ENCODE results near the gene FOXP1.

Gene FOXP1

GRCh38 chr3:71215351-71215750 lies 368.2 kb downstream of the FOXP1 start:
- no peaks in the 10 kb centered on the region for H3K36me3 ChIP-seq (ENCODE audit: insufficient read depth, low read length)
- H3K79me2 ChIP-seq (ENCODE audit: control insufficient read depth, insufficient read depth, low read length, unreplicated experiment), result no peaks in the 10 kb centered on the region
- H2AFZ ChIP-seq (ENCODE audit: low read length, unreplicated experiment), result no peak overlapping the region
- H3K27me3 ChIP-seq (ENCODE audit: insufficient read depth, low read length), result no peaks in the 10 kb centered on the region
- no peak overlapping the region for H3K4me3 ChIP-seq (ENCODE audit: low read depth, low read length)
- peaks cover 9% of the 10 kb centered on the region for H3K4me1 ChIP-seq (ENCODE audit: control insufficient read depth, insufficient read depth, low read length, unreplicated experiment)
- no peak overlapping the region for H3K27ac ChIP-seq (ENCODE audit: low read depth, low read length)

GRCh38 chr3:71214797-71215196 lies 368.7 kb downstream of the FOXP1 start:
- H3K27me3 ChIP-seq (ENCODE audit: insufficient read depth, low read length), result no peaks in the 10 kb centered on the region
- peaks cover 15% of the 10 kb centered on the region for H3K4me1 ChIP-seq (ENCODE audit: control insufficient read depth, insufficient read depth, low read length, unreplicated experiment)
- H3K27ac ChIP-seq (ENCODE audit: low read depth, low read length), result no peak overlapping the region
- no peaks in the 10 kb centered on the region for H3K36me3 ChIP-seq (ENCODE audit: insufficient read depth, low read length)
- no peak overlapping the region for H2AFZ ChIP-seq (ENCODE audit: low read length, unreplicated experiment)
- no peak overlapping the region for H3K4me3 ChIP-seq (ENCODE audit: low read depth, low read length)
- H3K79me2 ChIP-seq (ENCODE audit: control insufficient read depth, insufficient read depth, low read length, unreplicated experiment), result no peaks in the 10 kb centered on the region

- Histone ChIP-seq H3K27ac (ENCODE audit: low read depth, low read length) (no peak overlapping the region), H3K36me3 (ENCODE audit: insufficient read depth, low read length) (no peaks in the 10 kb centered on the region), H3K4me3 (ENCODE audit: low read depth, low read length) (no peak overlapping the region), H2AFZ (ENCODE audit: low read length, unreplicated experiment) (no peak overlapping the region), H3K4me1 (ENCODE audit: control insufficient read depth, insufficient read depth, low read length, unreplicated experiment) (peaks cover 16% of the 10 kb centered on the region), H3K79me2 (ENCODE audit: control insufficient read depth, insufficient read depth, low read length, unreplicated experiment) (no peaks in the 10 kb centered on the region), H3K27me3 (ENCODE audit: insufficient read depth, low read length) (no peaks in the 10 kb centered on the region)
These were observed 369.5 kb downstream of the FOXP1 start for GRCh38 chr3:71214016-71214415.

- H3K27me3 ChIP-seq (ENCODE audit: insufficient read depth, low read length), result no peaks in the 10 kb centered on the region
- no peaks in the 10 kb centered on the region for H3K79me2 ChIP-seq (ENCODE audit: control insufficient read depth, insufficient read depth, low read length, unreplicated experiment)
- peaks cover 16% of the 10 kb centered on the region for H3K4me1 ChIP-seq (ENCODE audit: control insufficient read depth, insufficient read depth, low read length, unreplicated experiment)
- H3K36me3 ChIP-seq (ENCODE audit: insufficient read depth, low read length), result no peaks in the 10 kb centered on the region
- peak overlapping the region; percentile 86 for H3K27ac ChIP-seq (ENCODE audit: low read depth, low read length)
- peak overlapping the region; percentile 11 for H2AFZ ChIP-seq (ENCODE audit: low read length, unreplicated experiment)
- peak overlapping the region; percentile 41; the same call in 1 of the 2 replicates for H3K4me3 ChIP-seq (ENCODE audit: low read depth, low read length)
These were observed 372.4 kb downstream of the FOXP1 start for GRCh38 chr3:71211083-71211482.

GRCh38 chr3:71210257-71211007 lies 373.1 kb downstream of the FOXP1 start:
- no peaks in the 10 kb centered on the region for H3K79me2 ChIP-seq (ENCODE audit: control insufficient read depth, insufficient read depth, low read length, unreplicated experiment)
- peak overlapping the region; percentile 41 for H3K4me3 ChIP-seq (ENCODE audit: low read depth, low read length)
- peak overlapping the region; percentile 86 for H3K27ac ChIP-seq (ENCODE audit: low read depth, low read length)
- no peaks in the 10 kb centered on the region for H3K36me3 ChIP-seq (ENCODE audit: insufficient read depth, low read length)
- H3K4me1 ChIP-seq (ENCODE audit: control insufficient read depth, insufficient read depth, low read length, unreplicated experiment), result peaks cover 16% of the 10 kb centered on the region
- H2AFZ ChIP-seq (ENCODE audit: low read length, unreplicated experiment), result peak overlapping the region; percentile 46
- H3K27me3 ChIP-seq (ENCODE audit: insufficient read depth, low read length), result no peaks in the 10 kb centered on the region

GRCh38 chr3:71208211-71209095 lies 375.1 kb downstream of the FOXP1 start:
- Histone ChIP-seq H3K36me3 (ENCODE audit: insufficient read depth, low read length) (no peaks in the 10 kb centered on the region), H3K4me3 (ENCODE audit: low read depth, low read length) (no peak overlapping the region), H3K27me3 (ENCODE audit: insufficient read depth, low read length) (no peaks in the 10 kb centered on the region), H3K27ac (ENCODE audit: low read depth, low read length) (no peak overlapping the region), H2AFZ (ENCODE audit: low read length, unreplicated experiment) (no peak overlapping the region), H3K79me2 (ENCODE audit: control insufficient read depth, insufficient read depth, low read length, unreplicated experiment) (no peaks in the 10 kb centered on the region), H3K4me1 (ENCODE audit: control insufficient read depth, insufficient read depth, low read length, unreplicated experiment) (peaks cover 16% of the 10 kb centered on the region)

GRCh38 chr3:71207632-71208031 lies 375.9 kb downstream of the FOXP1 start:
- Histone ChIP-seq H2AFZ (ENCODE audit: low read length, unreplicated experiment) (no peak overlapping the region), H3K36me3 (ENCODE audit: insufficient read depth, low read length) (no peaks in the 10 kb centered on the region), H3K27ac (ENCODE audit: low read depth, low read length) (no peak overlapping the region), H3K4me1 (ENCODE audit: control insufficient read depth, insufficient read depth, low read length, unreplicated experiment) (peaks cover 16% of the 10 kb centered on the region), H3K4me3 (ENCODE audit: low read depth, low read length) (no peak overlapping the region), H3K79me2 (ENCODE audit: control insufficient read depth, insufficient read depth, low read length, unreplicated experiment) (no peaks in the 10 kb centered on the region), H3K27me3 (ENCODE audit: insufficient read depth, low read length) (no peaks in the 10 kb centered on the region)

- H3K4me1 ChIP-seq (ENCODE audit: control insufficient read depth, insufficient read depth, low read length, unreplicated experiment), result peaks cover 16% of the 10 kb centered on the region
- no peaks in the 10 kb centered on the region for H3K36me3 ChIP-seq (ENCODE audit: insufficient read depth, low read length)
- no peaks in the 10 kb centered on the region for H3K79me2 ChIP-seq (ENCODE audit: control insufficient read depth, insufficient read depth, low read length, unreplicated experiment)
- H3K27ac ChIP-seq (ENCODE audit: low read depth, low read length), result no peak overlapping the region
- H3K27me3 ChIP-seq (ENCODE audit: insufficient read depth, low read length), result no peaks in the 10 kb centered on the region
- H2AFZ ChIP-seq (ENCODE audit: low read length, unreplicated experiment), result no peak overlapping the region
- no peak overlapping the region for H3K4me3 ChIP-seq (ENCODE audit: low read depth, low read length)
These were observed 377.0 kb downstream of the FOXP1 start for GRCh38 chr3:71206305-71207165.

- Histone ChIP-seq H3K27me3 (ENCODE audit: insufficient read depth, low read length) (no peaks in the 10 kb centered on the region), H3K36me3 (ENCODE audit: insufficient read depth, low read length) (no peaks in the 10 kb centered on the region), H3K4me3 (ENCODE audit: low read depth, low read length) (no peak overlapping the region), H3K4me1 (ENCODE audit: control insufficient read depth, insufficient read depth, low read length, unreplicated experiment) (no peaks in the 10 kb centered on the region), H3K79me2 (ENCODE audit: control insufficient read depth, insufficient read depth, low read length, unreplicated experiment) (no peaks in the 10 kb centered on the region), H3K27ac (ENCODE audit: low read depth, low read length) (no peak overlapping the region), H2AFZ (ENCODE audit: low read length, unreplicated experiment) (no peak overlapping the region)
These were observed 379.6 kb downstream of the FOXP1 start for GRCh38 chr3:71203727-71204488.
